NCI-H1436 (cell line): ENCODE results near the gene NEXN.
"Not testable (repeated sequence)": the region's sequence is repeated elsewhere in the genome, so short reads cannot be mapped to it uniquely, and the experiment has no call there.

Experiments used
- DNase-seq: peaks from one replicate; lab custom pipeline; 2025; lab: John Stamatoyannopoulos, UW

The NEXN gene

GRCh38 chr1:77966291-77966690, 77.9 kb downstream of the NEXN start:
- DNase-seq, result no peak

- DNase-seq, result no peak
Observed at GRCh38 chr1:77970192-77970591, 81.8 kb downstream of the NEXN start.

GRCh38 chr1:77972080-77972479, 83.7 kb downstream of the NEXN start:
- no peak for DNase-seq

GRCh38 chr1:77975386-77975785, 87.0 kb downstream of the NEXN start:
- no peak for DNase-seq

GRCh38 chr1:77975907-77976306, 87.5 kb downstream of the NEXN start:
- no peak for DNase-seq

- no peak for DNase-seq
Observed at GRCh38 chr1:77976433-77977076, 88.1 kb downstream of the NEXN start.

GRCh38 chr1:77977989-77978292, 89.5 kb downstream of the NEXN start:
- no peak for DNase-seq

- peak; percentile 91 for DNase-seq
Observed at GRCh38 chr1:77978293-77978968, 90.0 kb downstream of the NEXN start.

GRCh38 chr1:77978969-77979876, 90.8 kb downstream of the NEXN start, which contains the start of gene FUBP1:
FUBP1 (minus strand) TSS chr1:77979072; CDS start chr1:77979004, 68 bp downstream.
- peak; percentile 98 for DNase-seq

- not testable (repeated sequence) for DNase-seq
Observed at GRCh38 chr1:77983352-77983996, 95.0 kb downstream of the NEXN start.

GRCh38 chr1:77983997-77984355, 95.6 kb downstream of the NEXN start:
- DNase-seq, result no peak

GRCh38 chr1:77984629-77985028, 96.2 kb downstream of the NEXN start:
- DNase-seq, result no peak

- DNase-seq, result no peak
Observed at GRCh38 chr1:77986810-77987209, 98.4 kb downstream of the NEXN start.

- DNase-seq, result no peak
Observed at GRCh38 chr1:77987919-77988318, 99.5 kb downstream of the NEXN start.

- DNase-seq, result no peak
Observed at GRCh38 chr1:77989744-77990143, 101.3 kb downstream of the NEXN start.

- no peak for DNase-seq
Observed at GRCh38 chr1:77990629-77991204, 102.3 kb downstream of the NEXN start.

GRCh38 chr1:77991638-77992037, 103.2 kb downstream of the NEXN start:
- no peak for DNase-seq
